Measurements from ENCODE around the gene UBXN10. TPM values are rescaled to one million over a fixed set of nuclear protein-coding genes. Genes with fewer than 3 reads are reported as not detected.

UBXN10 gene
- total RNA-seq, 3 donors from 2014 or later (not counting 1 experiment from before 2014, with no cell fraction given), result 2.5 to 3.6 (median 3.5) TPM

DNA sequence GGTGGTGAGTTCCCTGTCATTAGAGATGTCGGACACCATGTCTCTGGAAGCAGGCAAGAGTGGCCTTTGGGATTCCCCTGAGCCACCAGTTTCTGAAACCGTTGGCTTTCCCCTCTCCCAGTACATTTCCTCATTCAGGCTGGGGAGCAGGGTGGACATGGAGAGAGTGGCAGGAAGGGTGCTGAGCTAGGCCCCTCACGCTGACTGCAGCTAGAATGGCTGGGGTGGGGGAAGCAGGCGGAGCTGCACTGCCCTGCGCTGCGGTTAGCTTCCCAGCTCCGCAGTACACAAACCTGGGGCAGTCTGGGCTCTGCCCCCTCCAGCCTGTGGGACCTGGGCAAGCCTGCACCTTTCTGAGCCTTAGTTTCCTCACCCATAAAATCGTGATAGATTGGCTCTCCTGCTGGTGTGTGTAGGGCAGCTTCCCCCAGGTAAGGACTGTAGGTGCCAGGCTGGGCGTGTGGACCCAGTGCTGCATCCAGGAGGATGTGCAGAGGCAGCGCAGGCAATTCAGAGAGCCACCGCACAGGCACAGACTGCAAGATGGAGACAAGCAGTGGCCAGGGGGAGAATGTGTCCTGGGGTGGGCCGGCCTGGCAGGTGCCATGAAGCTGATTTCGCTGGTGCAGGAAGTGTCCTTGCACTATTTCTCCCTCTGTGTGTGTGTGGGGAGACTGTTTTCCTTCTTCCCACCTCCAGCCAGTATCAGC lies 43.7 kb upstream of the UBXN10 start:
- H3K27me3 ChIP-seq (ENCODE audit: control insufficient read depth, insufficient read depth, low read length), result no peaks in the 10 kb centered on the region
- ATAC-seq (no peak), DNase-seq (no peak)
- no peak overlapping the region for H3K4me3 Mint-ChIP-seq
- H3K9me3 ChIP-seq (ENCODE audit: control insufficient read depth, insufficient read depth, low read length), result no peaks in the 10 kb centered on the region
- no peaks in the 10 kb centered on the region for H3K36me3 Mint-ChIP-seq
- H3K4me1 Mint-ChIP-seq, result no peaks in the 10 kb centered on the region
- intact Hi-C loops (cut with micrococcal nuclease), result no loop called here
- H3K27ac Mint-ChIP-seq, result no peak overlapping the region
- H3K27me3 Mint-ChIP-seq (ENCODE audit: low read depth in 2 of 2), result peaks cover 0 to 2% of the 10 kb centered on the region in 2 donors
- H3K4me3 ChIP-seq (ENCODE audit: low read length), result no peak overlapping the region
- no peaks in the 10 kb centered on the region for H3K36me3 ChIP-seq (ENCODE audit: control insufficient read depth, insufficient read depth, low read length)
- no peaks in the 10 kb centered on the region for H3K4me1 ChIP-seq (ENCODE audit: control insufficient read depth, insufficient read depth, low read length)
- H3K27ac ChIP-seq (ENCODE audit: low read length), result no peak overlapping the region
- H3K9me3 Mint-ChIP-seq, result no peaks in the 10 kb centered on the region
- WGBS (ENCODE audit: insufficient coverage), result 88% methylated on average over 10 of the region's 13 CpGs
- TF ChIP-seq, protein P1, sequence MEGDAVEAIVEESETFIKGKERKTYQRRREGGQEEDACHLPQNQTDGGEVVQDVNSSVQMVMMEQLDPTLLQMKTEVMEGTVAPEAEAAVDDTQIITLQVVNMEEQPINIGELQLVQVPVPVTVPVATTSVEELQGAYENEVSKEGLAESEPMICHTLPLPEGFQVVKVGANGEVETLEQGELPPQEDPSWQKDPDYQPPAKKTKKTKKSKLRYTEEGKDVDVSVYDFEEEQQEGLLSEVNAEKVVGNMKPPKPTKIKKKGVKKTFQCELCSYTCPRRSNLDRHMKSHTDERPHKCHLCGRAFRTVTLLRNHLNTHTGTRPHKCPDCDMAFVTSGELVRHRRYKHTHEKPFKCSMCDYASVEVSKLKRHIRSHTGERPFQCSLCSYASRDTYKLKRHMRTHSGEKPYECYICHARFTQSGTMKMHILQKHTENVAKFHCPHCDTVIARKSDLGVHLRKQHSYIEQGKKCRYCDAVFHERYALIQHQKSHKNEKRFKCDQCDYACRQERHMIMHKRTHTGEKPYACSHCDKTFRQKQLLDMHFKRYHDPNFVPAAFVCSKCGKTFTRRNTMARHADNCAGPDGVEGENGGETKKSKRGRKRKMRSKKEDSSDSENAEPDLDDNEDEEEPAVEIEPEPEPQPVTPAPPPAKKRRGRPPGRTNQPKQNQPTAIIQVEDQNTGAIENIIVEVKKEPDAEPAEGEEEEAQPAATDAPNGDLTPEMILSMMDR (IDR thresholded peaks at IDR 0.05), result no peak

GRCh38 chr1:20143318-20143717 lies 42.6 kb upstream of the UBXN10 start:
- ATAC-seq (no peak), DNase-seq (no peak)
- Histone ChIP-seq H3K27ac (ENCODE audit: low read length) (no peak overlapping the region), H3K4me1 (ENCODE audit: control insufficient read depth, insufficient read depth, low read length) (no peaks in the 10 kb centered on the region), H3K27me3 (ENCODE audit: control insufficient read depth, insufficient read depth, low read length) (no peaks in the 10 kb centered on the region), H3K36me3 (ENCODE audit: control insufficient read depth, insufficient read depth, low read length) (no peaks in the 10 kb centered on the region), H3K9me3 (ENCODE audit: control insufficient read depth, insufficient read depth, low read length) (no peaks in the 10 kb centered on the region), H3K4me3 (ENCODE audit: low read length) (no peak overlapping the region)
- H3K4me3 Mint-ChIP-seq, result no peak overlapping the region
- no peaks in the 10 kb centered on the region for H3K36me3 Mint-ChIP-seq
- H3K27ac Mint-ChIP-seq, result no peak overlapping the region
- 81% methylated on average over 8 of the region's 8 CpGs for WGBS (ENCODE audit: insufficient coverage)
- intact Hi-C loops (cut with micrococcal nuclease), result no loop called here
- peaks cover 0 to 2% of the 10 kb centered on the region in 2 donors for H3K27me3 Mint-ChIP-seq (ENCODE audit: low read depth in 2 of 2)
- TF ChIP-seq, protein P1 (IDR thresholded peaks at IDR 0.05), result no peak
- H3K4me1 Mint-ChIP-seq, result no peaks in the 10 kb centered on the region
- no peaks in the 10 kb centered on the region for H3K9me3 Mint-ChIP-seq

DNA sequence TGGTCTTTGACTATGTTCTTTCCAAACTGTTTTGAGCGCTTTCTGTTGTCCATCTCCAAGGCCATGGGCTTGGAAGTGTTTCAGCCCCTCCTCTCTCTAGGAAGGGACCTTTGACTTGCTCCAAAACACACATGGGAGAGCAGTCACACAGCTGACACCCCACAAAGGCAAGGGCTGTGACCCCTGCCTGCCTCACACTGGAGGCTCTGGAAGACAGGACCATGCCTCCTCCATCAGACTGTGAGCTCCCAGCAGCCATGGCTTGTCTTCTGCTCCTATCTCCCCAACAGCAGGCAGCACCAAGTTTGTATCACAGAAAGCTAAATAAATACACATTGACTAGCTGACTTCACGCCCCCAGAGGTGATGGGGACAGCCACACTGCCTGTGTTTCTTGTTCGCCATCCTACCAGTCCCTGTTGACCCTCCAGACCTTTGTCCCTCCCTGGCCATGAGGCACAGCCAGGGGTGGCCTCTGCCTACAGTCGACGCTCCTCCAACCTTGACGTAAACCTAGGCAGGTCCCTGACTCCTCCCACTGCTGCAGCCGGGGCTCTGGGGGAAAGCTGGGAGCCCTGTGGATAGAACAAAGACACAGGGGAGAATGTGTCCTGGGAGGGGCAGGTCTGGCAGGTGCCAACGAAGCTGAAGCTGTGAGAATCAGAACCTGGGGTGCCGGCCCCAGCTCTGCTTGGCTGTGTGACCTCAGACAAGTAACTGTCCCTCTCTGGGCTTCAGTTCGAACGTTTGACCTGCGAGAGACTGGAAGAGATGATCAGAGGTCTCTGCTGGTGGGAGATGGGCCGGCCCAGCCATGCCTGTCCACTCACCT lies 41.9 kb upstream of the UBXN10 start:
- Histone ChIP-seq H3K36me3 (ENCODE audit: control insufficient read depth, insufficient read depth, low read length) (no peaks in the 10 kb centered on the region), H3K4me3 (ENCODE audit: low read length) (no peak overlapping the region), H3K4me1 (ENCODE audit: control insufficient read depth, insufficient read depth, low read length) (no peaks in the 10 kb centered on the region), H3K27me3 (ENCODE audit: control insufficient read depth, insufficient read depth, low read length) (no peaks in the 10 kb centered on the region), H3K9me3 (ENCODE audit: control insufficient read depth, insufficient read depth, low read length) (no peaks in the 10 kb centered on the region), H3K27ac (ENCODE audit: low read length) (no peak overlapping the region)
- no peak for ATAC-seq
- H3K27me3 Mint-ChIP-seq (ENCODE audit: low read depth in 2 of 2), result peaks cover 0 to under 1% of the 10 kb centered on the region in 2 donors
- TF ChIP-seq, protein P1 (IDR thresholded peaks at IDR 0.05), result no peak
- H3K4me1 Mint-ChIP-seq, result no peaks in the 10 kb centered on the region
- H3K27ac Mint-ChIP-seq, result no peak overlapping the region
- intact Hi-C loops (cut with micrococcal nuclease), result no loop called here
- H3K36me3 Mint-ChIP-seq, result no peaks in the 10 kb centered on the region
- H3K4me3 Mint-ChIP-seq, result no peak overlapping the region
- H3K9me3 Mint-ChIP-seq, result no peaks in the 10 kb centered on the region
- 81% methylated on average over 13 of the region's 13 CpGs for WGBS (ENCODE audit: insufficient coverage)
- no peak for DNase-seq
